Stimulated activated CD4-positive, alpha-beta T cell treated with anti-CD3 and anti-CD28 coated beads, TNF-alpha, amount 100 ng/mL, for 1 hour (primary cell): Measurements from ENCODE around the gene GLIS2.
A peak's percentile ranks its signal among the peaks of the same experiment; 100 is the strongest.

Experiments used
- DNase-seq, 3 donors: peaks; one replicate each; pipeline ENCODE4 v3.0.0-alpha.2; 2020; ENCODE audit warnings: low read depth in 3 of 3, low spot score in 1 of 3

Gene GLIS2

GRCh38 chr16:4319454-4320421 lies 3.9 kb downstream of the GLIS2 start:
- DNase-seq, result no peak

GRCh38 chr16:4320571-4321137 lies 4.8 kb downstream of the GLIS2 start:
- DNase-seq, result no peak

- no peak for DNase-seq
These were observed 5.6 kb downstream of the GLIS2 start for GRCh38 chr16:4321286-4322120.

GRCh38 chr16:4322121-4323052 lies 6.5 kb downstream of the GLIS2 start:
- no peak for DNase-seq

GRCh38 chr16:4323071-4323844 lies 7.4 kb downstream of the GLIS2 start:
- DNase-seq, result no peak

GRCh38 chr16:4323845-4324488 lies 8.1 kb downstream of the GLIS2 start:
- no peak for DNase-seq

- DNase-seq, result no peak
These were observed 8.8 kb downstream of the GLIS2 start for GRCh38 chr16:4324492-4325252.

- DNase-seq, result no peak
These were observed 9.4 kb downstream of the GLIS2 start for GRCh38 chr16:4325253-4325758.

GRCh38 chr16:4327386-4328045 lies 11.6 kb downstream of the GLIS2 start:
- no peak for DNase-seq

GRCh38 chr16:4328046-4328781 lies 12.3 kb downstream of the GLIS2 start:
- peak in 2 of 3 donors; percentile 15 to 44 for DNase-seq

- no peak for DNase-seq
These were observed 13.2 kb downstream of the GLIS2 start for GRCh38 chr16:4328782-4329775.

GRCh38 chr16:4330277-4330874 lies 14.5 kb downstream of the GLIS2 start:
- peak; percentile 22 to 67 (median 39) for DNase-seq

- no peak for DNase-seq
These were observed 16.2 kb downstream of the GLIS2 start for GRCh38 chr16:4332083-4332482.

- no peak for DNase-seq
These were observed 16.9 kb downstream of the GLIS2 start for GRCh38 chr16:4332623-4333307.

GRCh38 chr16:4333308-4333638 lies 17.4 kb downstream of the GLIS2 start:
- DNase-seq, result no peak
